ENCODE measurements around the gene ACY1. TPM values are rescaled to one million over a fixed set of nuclear protein-coding genes. Genes with fewer than 3 reads are reported as not detected.
"Not testable (repeated sequence)": the region's sequence is repeated elsewhere in the genome, so short reads cannot be mapped to it uniquely, and the experiment has no call there.

ACY1 gene
- polyA plus RNA-seq, 12 donors, result 7.7 to 44.6 (median 13.0) TPM; not detected in 1

- no peak for DNase-seq
Observed at GRCh38 chr3:52023860-52024764, 40.8 kb downstream of the ACY1 start.

- no peak for DNase-seq
Observed at GRCh38 chr3:52024765-52025452, 41.6 kb downstream of the ACY1 start.

- no peak for DNase-seq
Observed at GRCh38 chr3:52025453-52025852, 42.1 kb downstream of the ACY1 start.

- no peak for DNase-seq
Observed at GRCh38 chr3:52026041-52026440, 42.7 kb downstream of the ACY1 start.

- no peak for DNase-seq
Observed at GRCh38 chr3:52028572-52028971, 45.2 kb downstream of the ACY1 start.

GRCh38 chr3:52029053-52029452, 45.7 kb downstream of the ACY1 start:
- no peak for DNase-seq

GRCh38 chr3:52029535-52029934, 46.2 kb downstream of the ACY1 start:
- no peak for DNase-seq

GRCh38 chr3:52030714-52031310, 47.5 kb downstream of the ACY1 start:
- no peak for DNase-seq

- DNase-seq, result no peak
Observed at GRCh38 chr3:52031896-52032295, 48.6 kb downstream of the ACY1 start.

- no peak for DNase-seq
Observed at GRCh38 chr3:52032702-52033408, 49.5 kb downstream of the ACY1 start.

GRCh38 chr3:52033748-52034147, 50.4 kb downstream of the ACY1 start:
- DNase-seq, result not testable (repeated sequence)

GRCh38 chr3:52034212-52034611, 50.9 kb downstream of the ACY1 start:
- no peak for DNase-seq

- DNase-seq, result no peak
Observed at GRCh38 chr3:52034651-52035050, 51.3 kb downstream of the ACY1 start.

- no peak for DNase-seq
Observed at GRCh38 chr3:52036222-52036694, 52.9 kb downstream of the ACY1 start.

GRCh38 chr3:52036829-52037228, 53.5 kb downstream of the ACY1 start:
- no peak for DNase-seq

GRCh38 chr3:52037291-52037690, 54.0 kb downstream of the ACY1 start:
- no peak for DNase-seq

- DNase-seq, result no peak
Observed at GRCh38 chr3:52038227-52038626, 54.9 kb downstream of the ACY1 start.
